ENCODE data around the gene NTNG2. TPM values are rescaled to one million over a fixed set of nuclear protein-coding genes. Genes with fewer than 3 reads are reported as not detected.
"Not testable (repeated sequence)": the region's sequence is repeated elsewhere in the genome, so short reads cannot be mapped to it uniquely, and the experiment has no call there.

NTNG2 gene
- total RNA-seq, 2 donors from 2014 or later: 0.59 to 1.3 TPM

DNA sequence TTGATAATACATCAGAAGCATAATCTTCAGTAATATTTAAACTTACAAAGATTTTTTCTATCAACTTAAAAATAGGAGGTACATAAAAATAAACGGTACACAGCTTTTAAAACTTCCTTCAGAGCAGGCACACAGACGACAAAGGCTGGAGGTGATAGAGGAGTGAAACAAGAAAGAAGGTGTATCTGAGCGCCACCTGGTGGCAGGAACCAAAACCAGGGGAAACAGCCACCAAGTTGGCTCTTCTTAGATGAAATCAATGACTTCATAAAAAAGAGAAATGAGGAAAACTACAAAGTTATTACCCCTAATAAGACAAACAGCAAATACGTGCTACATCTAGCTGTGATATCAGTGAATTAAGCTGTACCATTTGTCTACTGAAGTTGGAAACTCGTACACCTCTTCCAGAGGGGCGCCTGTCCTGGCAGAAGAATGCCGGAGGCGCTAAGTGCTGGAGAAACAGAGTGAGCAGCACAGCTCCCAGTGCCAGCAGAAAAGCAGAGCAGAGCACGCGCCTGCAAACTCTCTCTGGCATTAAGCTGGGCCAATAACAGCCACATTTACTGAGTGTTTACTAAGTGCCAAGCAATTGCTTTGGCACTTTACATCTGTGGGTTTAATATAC, 107.0 kb downstream of the NTNG2 start:
- DNase-seq: peak; percentile 51
- Histone ChIP-seq H3K36me3 (peaks cover 18% of the 10 kb centered on the region), H3K9me3 (no peaks in the 10 kb centered on the region), H3K4me3 (no peak overlapping the region), H3K4me1 (no peaks in the 10 kb centered on the region), H3K9ac (ENCODE audit: low read depth in 2 of 2, low read length in 2 of 2) (no peak overlapping the region), H3K27ac (no peak overlapping the region), H3K27me3 (no peaks in the 10 kb centered on the region)
- intact Hi-C loops (cut with DNase I): no loop called here
- TF ChIP-seq, protein P1, sequence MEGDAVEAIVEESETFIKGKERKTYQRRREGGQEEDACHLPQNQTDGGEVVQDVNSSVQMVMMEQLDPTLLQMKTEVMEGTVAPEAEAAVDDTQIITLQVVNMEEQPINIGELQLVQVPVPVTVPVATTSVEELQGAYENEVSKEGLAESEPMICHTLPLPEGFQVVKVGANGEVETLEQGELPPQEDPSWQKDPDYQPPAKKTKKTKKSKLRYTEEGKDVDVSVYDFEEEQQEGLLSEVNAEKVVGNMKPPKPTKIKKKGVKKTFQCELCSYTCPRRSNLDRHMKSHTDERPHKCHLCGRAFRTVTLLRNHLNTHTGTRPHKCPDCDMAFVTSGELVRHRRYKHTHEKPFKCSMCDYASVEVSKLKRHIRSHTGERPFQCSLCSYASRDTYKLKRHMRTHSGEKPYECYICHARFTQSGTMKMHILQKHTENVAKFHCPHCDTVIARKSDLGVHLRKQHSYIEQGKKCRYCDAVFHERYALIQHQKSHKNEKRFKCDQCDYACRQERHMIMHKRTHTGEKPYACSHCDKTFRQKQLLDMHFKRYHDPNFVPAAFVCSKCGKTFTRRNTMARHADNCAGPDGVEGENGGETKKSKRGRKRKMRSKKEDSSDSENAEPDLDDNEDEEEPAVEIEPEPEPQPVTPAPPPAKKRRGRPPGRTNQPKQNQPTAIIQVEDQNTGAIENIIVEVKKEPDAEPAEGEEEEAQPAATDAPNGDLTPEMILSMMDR (IDR thresholded peaks at IDR 0.05): peak; percentile 85

DNA sequence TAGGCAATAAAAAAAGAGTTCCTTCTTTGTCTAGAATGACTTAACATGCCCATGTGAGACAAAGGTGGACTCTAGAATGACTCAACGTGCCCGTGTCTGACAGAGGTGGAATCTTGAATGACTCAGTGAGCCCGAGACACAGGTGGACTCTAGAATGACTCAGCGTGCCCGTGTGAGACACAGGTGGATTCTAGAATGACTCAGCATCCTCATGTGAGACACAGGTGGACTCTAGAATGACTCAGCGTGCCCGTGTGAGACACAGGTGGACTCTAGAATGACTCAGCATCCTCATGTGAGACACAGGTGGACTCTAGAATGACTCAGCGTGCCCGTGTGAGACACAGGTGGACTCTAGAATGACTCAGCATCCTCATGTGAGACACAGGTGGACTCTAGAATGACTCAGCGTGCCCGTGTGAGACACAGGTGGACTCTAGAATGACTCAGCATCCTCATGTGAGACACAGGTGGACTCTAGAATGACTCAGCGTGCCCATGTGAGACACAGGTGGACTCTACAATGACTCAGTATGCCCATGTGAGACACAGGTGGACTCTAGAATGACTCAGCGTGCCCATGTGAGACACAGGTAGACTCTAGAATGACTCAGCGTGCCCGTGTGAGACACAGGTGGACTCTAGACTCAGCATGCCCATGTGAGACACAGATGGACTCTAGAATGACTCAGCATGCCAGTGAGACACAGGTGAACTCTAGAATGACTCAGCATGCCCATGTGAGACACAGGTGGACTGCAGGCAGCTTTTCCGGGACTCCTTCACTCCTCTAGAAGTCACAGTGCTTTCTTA, 108.1 kb downstream of the NTNG2 start:
- intact Hi-C loops (cut with DNase I): loop anchor here (10.0 kb wide), 1 partner anchor 115 kb away; no protein-coding TSS in a partner anchor
- not testable (repeated sequence) for H3K9me3 ChIP-seq; H3K4me3 ChIP-seq; H3K36me3 ChIP-seq; DNase-seq; H3K27ac ChIP-seq; H3K9ac ChIP-seq (ENCODE audit: low read depth in 2 of 2, low read length in 2 of 2); H3K27me3 ChIP-seq; H3K4me1 ChIP-seq

DNA sequence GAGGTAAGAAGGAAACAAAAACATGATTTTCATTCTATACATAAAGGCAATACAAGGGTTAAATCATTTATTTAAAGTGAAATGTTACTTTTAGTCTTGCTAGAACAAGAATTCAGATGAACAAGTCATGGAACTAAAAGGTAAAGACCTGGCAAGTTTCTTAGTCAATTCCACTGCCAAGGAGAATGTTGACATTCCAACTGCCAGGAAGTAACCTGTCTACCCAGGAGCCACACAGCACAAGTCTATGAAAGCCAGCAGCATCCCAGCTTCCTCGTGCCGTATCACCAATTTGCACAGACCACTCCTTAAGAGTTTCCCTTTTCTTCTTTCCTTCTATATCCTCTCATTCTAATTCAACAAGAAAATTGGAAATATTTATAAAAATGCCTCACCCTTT, 113.0 kb downstream of the NTNG2 start:
- Histone ChIP-seq H3K27me3 (no peaks in the 10 kb centered on the region), H3K4me3 (no peak overlapping the region), H3K9ac (ENCODE audit: low read depth in 2 of 2, low read length in 2 of 2) (no peak overlapping the region), H3K27ac (no peak overlapping the region), H3K9me3 (no peaks in the 10 kb centered on the region), H3K4me1 (no peaks in the 10 kb centered on the region), H3K36me3 (peaks cover 19% of the 10 kb centered on the region)
- no peak for DNase-seq
- intact Hi-C loops (cut with DNase I): loop anchor here (10.0 kb wide), 1 partner anchor 110 kb away; no protein-coding TSS in a partner anchor
- TF ChIP-seq, protein P1 (IDR thresholded peaks at IDR 0.05): no peak

DNA sequence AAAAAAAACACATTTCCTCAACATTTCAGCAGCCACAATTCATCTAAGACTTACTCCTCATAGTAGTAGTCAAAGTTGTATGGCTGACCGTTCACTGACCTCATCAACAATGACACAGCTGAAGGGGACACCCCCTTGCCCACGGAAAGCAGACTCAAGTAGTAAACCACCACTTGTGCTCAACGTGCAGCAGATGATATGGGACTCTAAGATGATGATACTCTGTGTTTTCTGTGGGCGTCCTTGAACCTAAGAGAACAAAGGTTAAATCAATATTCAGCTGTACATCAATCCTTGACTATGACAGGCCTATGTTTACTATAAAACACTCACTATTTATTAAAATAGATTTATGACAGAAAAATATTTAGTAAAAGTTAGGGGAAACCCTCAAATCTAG, 121.3 kb downstream of the NTNG2 start:
- intact Hi-C loops (cut with DNase I): loop anchor here (10.0 kb wide), 1 partner anchor 62 kb away; no protein-coding TSS in a partner anchor
- H3K36me3 ChIP-seq: peaks cover 3% of the 10 kb centered on the region

DNA sequence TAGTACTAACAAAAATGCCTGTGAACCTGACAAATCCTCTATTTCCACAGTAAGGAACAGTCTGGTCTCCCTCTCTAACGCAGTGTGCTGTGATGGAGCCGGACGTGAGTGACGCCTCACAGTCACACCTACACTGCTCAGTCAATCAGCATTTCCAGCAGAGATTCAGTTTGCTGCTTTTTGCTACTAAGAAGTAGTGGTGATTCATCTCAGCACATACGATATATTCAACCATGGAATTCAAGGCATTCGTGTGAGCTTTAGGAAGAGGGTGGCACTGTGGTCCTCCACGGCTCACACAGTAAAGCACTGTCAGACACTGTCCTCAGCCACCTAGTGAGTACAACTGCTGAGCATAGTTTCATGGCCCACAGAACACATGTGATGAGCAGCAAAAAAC, 122.0 kb downstream of the NTNG2 start:
- no peaks in the 10 kb centered on the region for H3K4me1 ChIP-seq
- intact Hi-C loops (cut with DNase I): loop anchor here (10.0 kb wide), 1 partner anchor 61 kb away; no protein-coding TSS in a partner anchor

More for the DNA sequence above, 121.3 kb downstream of the NTNG2 start:
- H3K4me1 ChIP-seq: no peaks in the 10 kb centered on the region
- H3K9me3 ChIP-seq: no peaks in the 10 kb centered on the region
- H3K27ac ChIP-seq: no peak overlapping the region
- H3K27me3 ChIP-seq: no peaks in the 10 kb centered on the region
- TF ChIP-seq, protein P1 (IDR thresholded peaks at IDR 0.05): no peak
- H3K9ac ChIP-seq (ENCODE audit: low read depth in 2 of 2, low read length in 2 of 2): no peak overlapping the region
- no peak overlapping the region for H3K4me3 ChIP-seq
- DNase-seq: no peak

More for the DNA sequence above, 122.0 kb downstream of the NTNG2 start:
- Histone ChIP-seq H3K9ac (ENCODE audit: low read depth in 2 of 2, low read length in 2 of 2) (no peak overlapping the region), H3K27ac (no peak overlapping the region), H3K36me3 (peaks cover 3% of the 10 kb centered on the region), H3K27me3 (no peaks in the 10 kb centered on the region), H3K9me3 (no peaks in the 10 kb centered on the region), H3K4me3 (no peak overlapping the region)
- TF ChIP-seq, protein P1 (IDR thresholded peaks at IDR 0.05): no peak
- no peak for DNase-seq
